IPS DF 6.9 (cell line): ENCODE results near the gene RER1.

Source experiments
- DNase-seq: peaks from one replicate; pipeline ENCODE4 v3.0.0-alpha.2; 2013; ENCODE audit warnings: low read depth, low spot score
- H3K27ac ChIP-seq: one replicate; pipeline ENCODE4 v1.5.1; 2013; ENCODE audit warnings: low read length, control low read depth
- H3K27me3 ChIP-seq: 2 replicates; pipeline ENCODE4 v1.6.1; 2013; ENCODE audit warnings: mild to moderate bottlenecking, low read length; ENCODE audit not compliant: control insufficient read depth, insufficient read depth
- H3K36me3 ChIP-seq: 2 replicates; pipeline ENCODE4 v1.6.1; 2013; ENCODE audit warnings: low read length; ENCODE audit not compliant: control insufficient read depth, insufficient read depth
- H3K4me1 ChIP-seq: 2 replicates; pipeline ENCODE4 v1.6.1; 2013; ENCODE audit warnings: low read length; ENCODE audit not compliant: control insufficient read depth, insufficient read depth
- H3K4me3 ChIP-seq: 2 replicates; pipeline ENCODE4 v1.5.1; 2013; ENCODE audit warnings: mild to moderate bottlenecking, low read length
- H3K9me3 ChIP-seq: 2 replicates; pipeline ENCODE4 v1.6.1; 2013; ENCODE audit warnings: low read length, inconsistent platforms; ENCODE audit not compliant: control insufficient read depth, insufficient read depth
- WGBS: extraction: QIAGEN DNeasy Blood & Tissue Kit; methylation state at CpG from one replicate; pipeline ENCODE4 v1.1.7; 2013; ENCODE audit warnings: mixed read lengths, missing lambda C conversion rate; ENCODE audit not compliant: insufficient read length, insufficient coverage; 5-methylcytosine and 5-hydroxymethylcytosine counted together

RER1 gene

DNA sequence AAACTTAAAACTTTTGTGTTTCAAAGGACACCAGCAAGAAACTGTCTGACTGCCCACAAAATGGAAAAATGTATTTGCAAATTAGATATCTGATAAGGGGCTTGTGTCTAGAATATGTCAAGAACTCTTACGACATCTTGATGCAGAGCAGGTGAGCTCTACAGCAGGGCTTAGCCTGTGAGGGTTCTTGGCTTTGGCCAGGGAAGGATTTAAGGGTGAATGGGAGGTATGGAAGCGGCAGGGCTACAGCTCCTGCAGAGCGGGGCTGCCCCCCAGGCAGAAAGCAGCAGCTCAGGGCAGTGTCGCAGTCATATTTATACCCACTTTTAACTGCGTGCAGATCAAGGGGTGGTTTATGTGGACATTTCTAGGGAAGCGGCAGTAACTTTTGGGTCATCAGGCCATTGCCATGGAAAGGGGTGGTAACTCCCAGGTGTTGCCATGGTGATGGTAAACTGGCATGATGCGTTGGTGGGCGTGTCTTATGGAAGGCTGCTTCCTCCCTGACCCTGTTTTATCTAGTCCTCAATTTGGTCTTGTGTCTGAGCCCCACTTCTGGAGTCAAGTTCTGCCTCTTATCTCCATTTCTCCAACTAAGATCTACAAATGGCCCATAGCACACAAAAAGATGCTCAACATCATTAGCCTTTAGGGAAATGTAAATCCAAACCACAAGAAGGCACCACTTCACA lies 23.4 kb upstream of the RER1 start:
- no peaks in the 10 kb centered on the region for H3K36me3 ChIP-seq

DNA sequence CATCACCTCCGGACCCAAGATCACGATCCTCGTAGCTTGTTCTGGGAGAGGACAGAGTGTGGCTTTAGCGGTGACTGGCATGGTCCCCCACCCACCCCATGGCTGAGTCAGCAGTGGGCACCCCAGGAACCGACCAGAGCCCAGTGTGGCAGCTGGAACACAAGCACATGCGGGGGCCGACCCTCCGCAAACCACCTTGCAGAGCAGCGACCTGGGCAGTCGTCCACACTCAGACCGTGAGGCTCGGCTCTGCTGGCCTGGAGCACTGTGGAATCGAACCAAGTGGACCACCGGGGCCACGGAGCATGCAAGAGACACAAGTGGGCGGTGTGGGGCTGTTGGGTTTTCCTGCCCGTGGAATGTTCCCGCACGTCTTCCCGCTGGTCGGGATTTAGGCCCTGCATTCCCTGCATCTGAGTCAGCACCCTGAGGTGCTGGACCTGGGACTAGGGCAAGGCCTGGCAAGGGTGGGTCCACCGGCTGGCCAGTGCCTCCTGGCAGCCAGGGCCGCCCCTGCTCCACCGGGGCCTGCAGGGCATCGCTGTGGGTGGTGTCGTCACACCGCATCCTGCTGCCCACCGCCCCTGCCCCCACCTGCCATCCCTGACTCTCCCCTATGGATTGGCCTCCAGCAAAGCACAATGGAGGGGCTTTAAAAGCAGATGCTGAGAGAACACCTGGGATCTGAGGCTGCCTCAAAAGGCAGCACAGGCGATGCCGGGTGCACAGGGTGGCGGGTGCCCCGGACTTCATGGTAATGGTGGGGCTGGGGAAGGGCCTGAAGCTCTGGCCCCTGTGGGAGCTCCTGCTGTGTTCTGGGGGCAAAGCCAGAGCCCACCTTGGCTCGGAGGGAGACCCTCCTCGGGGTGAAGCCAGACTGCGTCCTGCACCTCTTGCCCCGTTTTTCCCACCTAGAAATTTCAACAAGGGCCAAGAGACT lies 18.8 kb upstream of the RER1 start:
- WGBS: no CpG with 5 or more reads among the region's 36 CpGs
- H3K27me3 ChIP-seq: no peaks in the 10 kb centered on the region
- no peaks in the 10 kb centered on the region for H3K4me1 ChIP-seq
- DNase-seq: no peak
- H3K9me3 ChIP-seq: no peaks in the 10 kb centered on the region
- H3K36me3 ChIP-seq: no peaks in the 10 kb centered on the region
- no peak overlapping the region for H3K27ac ChIP-seq
- no peak overlapping the region for H3K4me3 ChIP-seq

More for the DNA sequence above, 23.4 kb upstream of the RER1 start:
- Histone ChIP-seq H3K4me3 (no peak overlapping the region), H3K27ac (no peak overlapping the region), H3K9me3 (no peaks in the 10 kb centered on the region), H3K4me1 (no peaks in the 10 kb centered on the region), H3K27me3 (no peaks in the 10 kb centered on the region)
- no CpG with 5 or more reads among the region's 8 CpGs for WGBS
- DNase-seq: no peak

DNA sequence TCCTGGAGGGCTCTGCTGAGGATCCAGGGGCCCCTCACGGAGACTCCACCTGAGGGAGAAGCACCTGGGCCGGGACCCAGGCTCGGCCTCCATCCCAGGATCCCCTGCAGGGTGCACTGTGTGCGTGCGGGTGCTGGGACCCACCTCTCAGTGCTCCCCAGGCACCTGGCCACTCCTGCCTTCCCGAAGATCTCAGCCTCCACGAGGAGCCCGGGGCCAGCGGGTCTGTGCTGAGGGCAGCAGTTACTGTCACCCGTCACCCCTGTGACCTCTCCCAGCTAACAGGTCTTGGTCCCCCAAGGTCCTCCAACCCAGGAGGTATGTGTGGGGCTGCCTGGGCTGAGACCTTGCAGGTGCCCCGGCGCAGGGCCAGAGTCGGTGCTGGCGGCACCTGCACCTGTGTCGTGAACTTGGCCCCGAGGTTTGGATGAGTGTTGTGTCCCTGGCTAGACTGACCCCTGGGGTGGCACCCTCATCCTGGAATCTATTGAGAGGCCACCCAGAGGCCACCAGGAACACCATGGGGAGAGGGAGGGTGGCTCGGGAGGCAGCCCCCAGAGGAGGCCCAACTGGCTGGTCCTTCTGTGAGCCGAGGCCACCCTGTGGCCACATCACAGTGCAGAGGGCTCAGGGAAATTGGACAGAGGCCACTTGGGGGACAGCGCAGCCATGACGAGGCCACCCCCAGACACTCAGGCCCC lies 17.9 kb upstream of the RER1 start:
- Histone ChIP-seq H3K4me1 (no peaks in the 10 kb centered on the region), H3K27me3 (no peaks in the 10 kb centered on the region), H3K9me3 (no peaks in the 10 kb centered on the region), H3K36me3 (no peaks in the 10 kb centered on the region), H3K27ac (no peak overlapping the region), H3K4me3 (no peak overlapping the region)
- DNase-seq: no peak
- WGBS: no CpG with 5 or more reads among the region's 20 CpGs

DNA sequence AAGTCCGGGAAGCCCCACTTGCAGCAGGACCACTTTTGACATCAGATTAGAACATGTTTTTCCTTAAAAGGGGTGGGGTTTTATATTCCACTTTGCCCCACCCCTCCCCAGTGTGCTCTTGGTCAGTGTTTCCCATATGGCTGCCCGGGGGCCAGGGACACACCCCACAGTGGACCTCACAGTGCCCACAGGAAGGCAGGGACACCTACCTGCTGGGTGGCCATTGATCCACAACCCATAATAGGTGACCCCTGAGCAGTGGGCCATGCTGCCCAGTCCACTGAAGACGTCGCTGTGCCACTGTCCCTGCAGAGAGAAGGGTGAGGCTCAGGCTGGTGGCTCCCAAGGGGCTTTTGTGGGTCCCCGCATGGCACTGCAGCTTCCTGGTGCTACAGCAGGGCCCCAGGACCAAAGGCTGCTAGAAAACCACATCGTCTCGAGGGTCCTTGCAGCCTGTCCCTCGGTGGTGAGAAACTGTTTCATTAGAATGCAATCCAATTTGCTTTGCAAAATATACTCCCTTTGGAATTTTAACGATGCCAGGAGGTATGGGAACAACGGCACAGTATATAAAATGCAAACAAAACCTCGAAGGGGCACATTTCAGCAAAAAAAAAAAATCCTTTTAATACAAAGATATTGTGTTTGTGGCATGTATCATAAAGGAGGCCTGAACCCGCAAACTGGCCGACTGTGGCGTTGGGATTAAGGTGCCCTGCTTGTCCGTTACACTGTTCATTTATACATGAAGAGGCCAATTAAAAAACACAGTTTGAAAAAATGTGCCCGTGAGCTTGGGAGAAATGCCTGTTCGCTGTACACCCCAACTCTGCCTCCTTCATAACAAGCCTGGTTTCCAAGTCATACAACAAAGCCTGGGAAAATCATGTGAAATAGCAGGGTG lies 17.1 kb upstream of the RER1 start:
- Histone ChIP-seq H3K27me3 (no peaks in the 10 kb centered on the region), H3K27ac (no peak overlapping the region), H3K9me3 (no peaks in the 10 kb centered on the region), H3K4me1 (no peaks in the 10 kb centered on the region), H3K4me3 (no peak overlapping the region), H3K36me3 (no peaks in the 10 kb centered on the region)
- no peak for DNase-seq
- WGBS: no CpG with 5 or more reads among the region's 17 CpGs

DNA sequence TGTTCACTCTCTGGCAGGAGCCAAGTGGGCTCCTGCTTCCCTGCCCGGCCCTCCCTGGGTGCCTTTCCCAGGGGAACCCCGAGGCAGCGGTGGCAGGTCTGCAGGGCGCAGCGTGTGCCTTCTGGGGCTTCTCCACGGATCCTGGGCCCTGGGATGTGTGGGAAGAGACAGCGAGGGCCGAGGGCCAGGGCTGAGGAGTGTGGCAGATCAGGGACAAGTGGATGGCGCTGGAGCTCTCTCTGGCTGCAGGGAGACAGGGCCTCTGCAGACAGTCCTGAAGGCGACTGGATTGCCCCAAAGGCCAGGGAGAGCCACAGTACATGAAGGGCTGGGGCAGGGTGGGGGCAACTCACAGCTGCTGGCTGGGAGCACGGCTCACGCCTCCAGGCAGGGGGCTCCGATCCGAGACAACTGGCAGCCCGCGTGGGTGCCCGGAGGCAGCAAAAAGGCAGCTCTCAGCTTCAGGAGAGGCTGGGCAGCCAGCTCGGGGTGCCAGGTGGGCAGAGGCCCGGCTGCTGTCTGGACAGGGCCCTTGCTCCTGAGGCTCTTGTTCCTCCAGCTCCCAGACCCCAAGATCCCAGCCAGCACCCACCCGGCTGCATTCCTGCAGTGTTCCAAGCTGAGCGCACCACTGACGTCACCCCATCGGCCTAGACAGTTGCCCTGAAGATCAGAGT lies 16.3 kb upstream of the RER1 start:
- Histone ChIP-seq H3K27ac (no peak overlapping the region), H3K4me1 (no peaks in the 10 kb centered on the region), H3K27me3 (no peaks in the 10 kb centered on the region), H3K9me3 (no peaks in the 10 kb centered on the region), H3K36me3 (no peaks in the 10 kb centered on the region), H3K4me3 (no peak overlapping the region)
- DNase-seq: no peak
- WGBS: no CpG with 5 or more reads among the region's 23 CpGs

DNA sequence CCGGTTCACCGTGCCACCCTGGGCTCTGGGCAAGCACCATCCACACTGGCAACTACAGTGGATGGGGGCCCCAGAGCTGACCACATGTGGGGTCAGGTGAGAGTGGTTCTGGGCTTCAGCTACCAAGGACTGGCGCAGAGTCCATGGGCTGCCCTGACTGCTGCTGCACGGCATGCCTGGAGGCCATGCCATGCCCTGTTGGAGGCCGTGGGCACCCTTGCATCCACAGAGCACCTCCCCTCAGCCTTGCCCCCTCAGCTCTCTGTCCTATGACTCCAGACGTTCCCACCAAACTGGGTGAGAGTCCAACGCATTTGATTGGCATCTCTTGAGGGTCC lies 15.7 kb upstream of the RER1 start:
- Histone ChIP-seq H3K36me3 (no peaks in the 10 kb centered on the region), H3K27ac (no peak overlapping the region), H3K9me3 (no peaks in the 10 kb centered on the region), H3K27me3 (no peaks in the 10 kb centered on the region), H3K4me3 (no peak overlapping the region), H3K4me1 (no peaks in the 10 kb centered on the region)
- no CpG with 5 or more reads among the region's 7 CpGs for WGBS
- no peak for DNase-seq

DNA sequence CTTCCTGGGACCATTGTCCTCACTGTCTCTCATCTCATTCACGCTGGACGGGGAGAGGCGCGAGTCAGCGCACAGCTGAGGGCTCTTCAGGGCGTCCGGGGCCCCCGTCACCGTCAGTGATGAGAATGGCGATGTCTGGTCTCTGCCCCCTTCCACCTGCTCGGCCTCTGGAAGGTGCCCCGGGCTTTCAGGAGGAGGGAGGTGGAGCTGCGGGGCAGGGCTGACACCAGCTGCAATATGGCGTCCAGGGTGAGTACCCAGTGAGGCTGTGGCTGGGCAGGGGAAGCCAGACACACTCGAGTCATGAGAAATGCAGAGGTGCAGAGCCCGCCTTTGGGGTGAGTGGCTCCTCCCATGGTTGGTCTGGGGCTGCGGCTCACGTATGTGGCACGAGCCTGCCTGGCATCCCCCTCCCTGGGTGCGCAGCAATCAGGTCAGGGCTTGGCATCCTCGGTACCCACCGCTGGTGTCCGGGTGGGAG lies 15.3 kb upstream of the RER1 start:
- Histone ChIP-seq H3K4me1 (no peaks in the 10 kb centered on the region), H3K9me3 (no peaks in the 10 kb centered on the region), H3K27me3 (no peaks in the 10 kb centered on the region), H3K36me3 (no peaks in the 10 kb centered on the region; the same call in 1 of the 2 replicates), H3K4me3 (no peak overlapping the region), H3K27ac (no peak overlapping the region)
- no peak for DNase-seq
- WGBS: no CpG with 5 or more reads among the region's 23 CpGs

DNA sequence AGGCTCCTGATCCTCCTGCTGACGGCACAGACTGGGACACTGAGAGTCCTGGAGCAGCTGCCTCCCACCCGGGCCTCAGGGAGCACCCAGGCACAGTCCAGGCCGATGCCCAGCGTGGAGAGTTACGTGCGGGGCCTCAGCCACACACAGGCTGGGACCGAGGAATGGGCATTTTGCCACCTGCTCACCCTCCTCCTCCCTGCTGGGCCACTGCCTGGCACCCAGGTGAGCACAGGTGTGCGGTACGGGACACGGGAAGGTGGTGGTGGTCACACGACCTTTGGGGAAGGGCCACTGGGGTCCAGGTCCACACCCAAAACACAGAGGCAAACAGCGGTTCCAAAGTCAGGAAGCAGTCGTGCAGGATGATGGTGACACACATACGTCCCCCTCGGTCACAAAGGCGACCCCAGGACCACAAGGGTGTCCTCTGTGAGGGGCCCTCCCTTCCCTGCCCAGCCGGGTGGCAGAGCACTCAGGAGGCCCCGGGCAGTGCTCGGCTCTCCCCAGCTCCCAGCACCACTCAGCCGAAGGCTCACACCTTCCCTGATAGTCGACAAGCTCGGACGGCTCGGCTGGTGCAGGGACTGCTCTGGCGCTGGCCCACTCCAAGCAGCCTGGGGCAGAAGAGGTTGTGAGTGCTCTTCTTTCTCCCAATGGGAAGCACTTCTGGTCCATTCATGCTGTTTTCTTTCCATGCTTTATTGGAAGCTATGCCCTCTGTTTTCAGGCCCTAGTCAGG lies 14.5 kb upstream of the RER1 start:
- no peak for DNase-seq
- H3K27ac ChIP-seq: no peak overlapping the region
- no peak overlapping the region for H3K4me3 ChIP-seq
- no peaks in the 10 kb centered on the region for H3K9me3 ChIP-seq
- H3K36me3 ChIP-seq: no peaks in the 10 kb centered on the region; the same call in 1 of the 2 replicates
- whole genome bisulfite sequencing: no CpG with 5 or more reads among the region's 25 CpGs
- no peaks in the 10 kb centered on the region for H3K27me3 ChIP-seq
- no peaks in the 10 kb centered on the region for H3K4me1 ChIP-seq
